ENCODE results near the gene GRIP1. TPM values are rescaled to one million over a fixed set of nuclear protein-coding genes. Genes with fewer than 3 reads are reported as not detected.

GRIP1 gene
- polyA plus RNA-seq, 4 donors, result 20.0 to 31.7 (median 21.5) TPM

DNA sequence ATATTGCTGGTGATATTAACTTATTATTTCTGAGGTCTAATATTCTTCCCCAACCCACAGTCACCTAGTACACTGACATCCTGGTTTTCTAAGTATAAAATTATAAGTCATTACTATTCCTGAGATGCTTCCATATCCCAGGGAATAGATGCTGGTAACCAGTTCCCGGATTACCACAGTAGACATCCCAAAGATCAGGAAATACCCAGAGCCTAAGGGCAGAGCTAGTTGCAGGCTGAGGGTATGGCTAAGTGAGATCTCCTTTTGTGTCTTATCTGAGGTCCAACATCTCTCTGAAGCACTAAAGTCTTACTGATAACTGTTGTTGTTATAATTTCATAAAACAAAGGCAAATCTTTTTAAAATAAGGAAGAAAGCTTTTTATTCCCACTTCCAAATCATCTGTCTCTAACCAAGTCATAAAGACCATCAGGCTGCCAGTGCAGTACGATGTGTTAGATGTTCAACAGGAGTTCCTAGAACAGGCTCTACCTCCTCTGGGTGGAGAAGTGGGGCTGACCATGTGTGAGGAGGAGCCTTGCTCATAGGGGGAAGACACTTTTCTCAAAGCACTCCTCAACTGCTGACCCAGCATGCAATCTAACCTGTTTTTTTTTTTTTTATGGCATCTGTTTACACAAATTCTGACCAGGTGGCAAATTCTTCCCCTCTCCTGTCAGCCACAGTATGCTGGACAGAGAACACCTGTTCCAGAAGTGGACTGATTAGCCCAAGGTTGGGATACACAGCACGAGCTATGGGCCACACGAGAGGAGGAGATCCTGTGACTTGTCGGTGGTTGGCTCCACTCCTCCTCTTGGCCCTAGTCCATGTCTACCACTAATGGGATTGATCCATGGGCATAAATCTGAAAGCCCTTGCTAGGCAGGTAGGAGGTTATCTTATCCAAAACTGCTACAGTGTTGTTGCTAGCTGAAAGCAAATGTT lies 16.1 kb upstream of the GRIP1 start:
- no peak for DNase-seq (ENCODE audit: low read depth in 4 of 4, low spot score in 3 of 4)

DNA sequence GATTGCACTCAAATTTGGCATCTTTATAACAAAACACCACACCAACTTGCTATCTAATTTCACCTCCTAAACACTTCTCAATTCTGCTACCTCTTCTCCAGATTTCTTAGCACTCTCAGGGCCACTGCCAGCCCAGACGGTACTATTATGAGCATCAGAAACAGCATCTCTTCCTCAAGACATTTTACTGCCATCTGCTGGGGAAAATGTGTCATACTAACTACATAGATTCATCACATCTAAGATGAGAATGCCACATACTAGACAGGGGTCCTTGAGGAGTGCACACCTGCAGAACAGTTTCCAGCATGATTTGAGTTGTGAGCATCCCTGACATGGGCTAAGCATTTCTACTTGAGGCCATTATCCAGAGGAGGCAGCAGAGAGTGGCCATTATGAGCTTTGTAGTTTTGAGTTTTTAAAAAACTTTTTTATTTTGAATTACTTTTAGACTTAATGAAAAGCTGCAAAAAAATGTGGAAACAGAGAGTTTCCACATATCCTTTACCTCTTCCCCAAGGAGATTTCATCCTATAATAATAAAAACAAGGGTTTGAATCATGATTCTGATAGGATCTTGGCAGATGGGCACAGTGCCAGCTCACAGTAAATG lies 15.1 kb upstream of the GRIP1 start:
- peak; percentile 33 to 48 (median 42) for DNase-seq (ENCODE audit: low read depth in 4 of 4, low spot score in 3 of 4)

DNA sequence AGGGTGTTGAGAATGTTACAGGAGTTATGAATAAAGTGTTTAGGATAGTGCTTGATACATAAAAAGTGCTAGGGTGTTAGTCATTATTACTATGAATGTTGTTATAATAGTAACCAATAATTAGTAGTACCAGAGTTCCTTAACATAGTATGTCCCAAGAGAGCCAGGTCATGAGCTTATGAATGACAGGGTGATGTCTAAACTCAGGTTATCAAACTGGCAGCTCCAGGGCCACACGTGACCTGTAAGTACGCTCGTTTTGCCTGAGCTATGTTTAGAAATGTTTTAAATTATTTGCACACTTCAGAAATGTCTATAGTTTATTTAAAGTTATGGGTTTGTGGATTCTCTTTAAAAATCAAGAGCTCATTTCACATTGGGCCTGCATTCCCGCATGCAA lies 14.1 kb upstream of the GRIP1 start:
- no peak for DNase-seq (ENCODE audit: low read depth in 4 of 4, low spot score in 3 of 4)

DNA sequence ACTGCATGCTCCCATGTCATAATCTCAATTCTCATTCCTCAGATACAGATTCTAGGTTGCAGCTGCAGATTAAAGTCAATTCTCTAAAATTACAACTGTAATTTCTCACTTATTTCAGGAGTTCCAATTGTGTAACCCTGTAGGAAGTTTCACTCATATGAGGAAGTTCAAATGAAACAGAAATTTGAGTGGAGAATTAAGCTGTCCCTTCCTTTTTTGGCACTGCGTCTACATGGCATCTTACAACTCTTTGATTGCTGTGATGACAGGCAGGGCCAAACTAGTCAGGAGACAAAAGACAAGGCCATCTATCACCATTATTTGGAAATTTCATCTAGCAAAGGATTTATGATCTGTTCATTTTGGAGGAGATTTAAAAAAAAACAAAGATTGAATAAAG lies 13.3 kb upstream of the GRIP1 start:
- DNase-seq (ENCODE audit: low read depth in 4 of 4, low spot score in 3 of 4), result no peak

DNA sequence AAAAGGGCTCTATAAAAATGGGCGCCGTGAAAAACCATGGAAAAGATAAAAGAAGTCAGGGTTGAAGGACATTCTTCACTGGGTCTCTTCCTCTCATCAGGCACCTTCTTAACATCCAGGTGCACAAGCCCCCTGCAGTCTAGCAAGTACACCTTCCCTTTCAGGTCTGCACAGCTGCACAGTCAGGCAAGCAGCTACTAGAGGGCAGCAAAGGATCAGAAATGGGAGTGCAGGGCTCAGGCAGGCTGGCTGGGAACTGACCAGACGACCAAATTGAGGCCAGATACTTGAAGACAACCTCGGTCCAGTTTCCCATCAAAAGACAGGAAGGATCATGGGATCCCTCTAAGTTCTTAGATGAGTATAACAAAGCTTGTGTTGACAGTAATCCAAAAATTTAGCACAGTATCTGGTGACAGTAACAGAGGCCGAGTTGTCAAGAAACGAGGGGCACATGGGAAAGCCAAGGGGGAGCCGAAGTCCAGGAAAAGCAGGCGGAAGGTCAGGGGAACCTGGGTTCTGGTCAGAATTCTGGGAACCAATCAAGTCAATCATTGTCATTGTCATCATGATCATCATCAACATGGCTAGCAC lies 10.1 kb upstream of the GRIP1 start:
- DNase-seq (ENCODE audit: low read depth in 4 of 4, low spot score in 3 of 4), result peak; percentile 21 to 42 (median 32)

DNA sequence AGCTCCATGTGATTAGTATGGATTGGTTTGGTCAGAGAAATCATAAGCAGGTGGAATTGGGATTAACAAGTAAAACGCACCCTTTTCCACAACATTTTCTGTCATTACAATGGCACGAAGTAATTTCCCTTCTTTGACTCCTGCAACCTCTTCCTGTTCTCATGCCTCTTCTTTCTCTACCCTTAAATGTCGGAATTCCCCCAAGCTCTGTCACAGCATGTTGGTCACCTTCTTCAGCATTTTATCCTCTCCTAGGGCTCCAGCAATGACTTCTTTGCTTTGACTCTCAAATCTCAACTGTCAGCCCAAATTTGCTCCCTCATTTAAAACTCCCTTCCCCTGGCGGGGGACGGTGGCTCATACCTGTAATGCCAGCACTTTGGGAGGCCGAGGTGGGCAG lies 5.3 kb upstream of the GRIP1 start:
- DNase-seq (ENCODE audit: low read depth in 4 of 4, low spot score in 3 of 4), result no peak

DNA sequence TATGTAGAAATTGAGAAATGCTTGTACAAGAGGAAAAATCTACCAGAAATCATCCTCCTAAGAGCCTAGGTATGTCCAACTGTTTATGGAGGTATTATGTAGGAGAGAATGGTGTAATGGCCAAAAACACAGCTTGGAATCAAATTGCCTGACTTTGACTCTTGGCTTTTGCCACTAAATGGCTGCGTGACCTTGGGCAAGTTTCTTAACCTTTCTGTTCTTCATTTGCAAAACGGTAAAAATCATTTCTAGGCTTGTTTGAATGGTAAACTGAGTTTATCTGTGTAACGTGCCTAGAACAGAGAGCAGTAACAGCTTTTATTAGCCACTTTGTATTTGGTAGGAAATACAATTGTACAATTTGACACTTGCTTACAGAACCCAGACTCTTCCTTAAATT lies 4.9 kb upstream of the GRIP1 start:
- DNase-seq (ENCODE audit: low read depth in 4 of 4, low spot score in 3 of 4), result no peak

DNA sequence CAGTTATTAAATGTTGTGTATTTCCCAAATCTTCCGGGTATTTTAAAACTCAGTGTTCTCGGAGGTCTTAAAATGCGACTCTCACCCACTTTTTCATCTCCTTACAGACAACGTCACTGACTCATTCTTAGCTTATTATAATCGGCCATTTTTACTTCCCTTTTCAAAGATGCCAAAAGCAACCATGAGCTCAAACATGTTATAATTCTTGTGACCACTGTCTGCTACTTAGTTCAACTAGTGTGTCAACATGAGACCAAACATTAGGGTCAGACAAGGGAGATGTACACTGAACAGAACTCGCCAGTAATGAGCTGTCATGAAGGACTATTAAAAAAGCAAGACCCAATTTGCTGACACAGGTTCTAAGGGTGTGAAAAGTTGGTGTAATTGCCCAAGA lies 4.2 kb upstream of the GRIP1 start:
- DNase-seq (ENCODE audit: low read depth in 4 of 4, low spot score in 3 of 4), result no peak

DNA sequence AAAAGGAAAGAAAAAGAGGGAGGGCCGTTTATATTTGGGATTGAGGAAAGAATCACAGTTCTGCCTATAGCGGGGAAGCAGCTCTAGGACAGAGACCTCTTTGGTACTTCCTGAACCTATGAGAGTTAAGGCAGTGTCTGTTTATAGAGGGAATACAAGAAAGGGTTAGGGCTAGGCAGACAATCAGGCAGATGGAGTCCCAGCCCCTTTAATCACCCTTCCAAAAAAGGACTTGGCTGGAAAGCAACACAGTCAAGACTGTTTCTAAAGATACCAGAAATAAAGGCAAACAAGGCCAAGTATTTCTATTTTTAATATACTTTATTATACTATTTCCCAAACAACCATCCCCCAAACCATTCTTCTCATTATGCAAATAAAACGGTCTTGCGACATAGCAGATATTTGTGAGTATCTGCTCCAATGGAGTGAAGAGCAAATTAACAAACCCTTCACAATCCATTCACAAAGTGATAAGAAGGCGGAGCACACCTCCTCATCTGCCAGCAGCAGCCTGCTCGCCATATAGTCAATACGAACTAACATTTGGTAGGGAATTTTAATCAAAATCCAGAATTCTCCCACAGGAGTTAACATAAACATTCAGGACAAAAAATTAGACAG lies 697 bp upstream of the GRIP1 start:
- DNase-seq (ENCODE audit: low read depth in 4 of 4, low spot score in 3 of 4), result no peak

DNA sequence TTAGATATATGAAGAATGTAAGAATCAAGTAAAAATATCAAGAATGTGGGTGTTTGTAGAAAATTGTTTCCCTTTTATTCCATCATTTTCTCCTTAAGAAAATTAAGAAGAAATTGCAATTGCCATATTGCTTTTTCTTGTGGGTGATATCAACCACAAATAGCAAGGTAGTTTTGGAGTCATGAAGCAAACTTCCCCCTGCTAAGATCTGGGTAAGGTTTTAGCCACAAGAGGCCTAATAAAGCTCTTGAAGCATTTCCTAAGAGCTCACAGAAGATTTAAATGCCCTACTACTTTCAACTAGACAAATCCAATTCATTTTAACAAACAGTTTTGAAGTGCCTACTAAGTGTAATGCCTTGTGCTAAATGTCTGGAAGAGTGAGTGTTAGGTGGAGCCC lies 2.6 kb downstream of the GRIP1 start:
- DNase-seq (ENCODE audit: low read depth in 4 of 4, low spot score in 3 of 4), result no peak

DNA sequence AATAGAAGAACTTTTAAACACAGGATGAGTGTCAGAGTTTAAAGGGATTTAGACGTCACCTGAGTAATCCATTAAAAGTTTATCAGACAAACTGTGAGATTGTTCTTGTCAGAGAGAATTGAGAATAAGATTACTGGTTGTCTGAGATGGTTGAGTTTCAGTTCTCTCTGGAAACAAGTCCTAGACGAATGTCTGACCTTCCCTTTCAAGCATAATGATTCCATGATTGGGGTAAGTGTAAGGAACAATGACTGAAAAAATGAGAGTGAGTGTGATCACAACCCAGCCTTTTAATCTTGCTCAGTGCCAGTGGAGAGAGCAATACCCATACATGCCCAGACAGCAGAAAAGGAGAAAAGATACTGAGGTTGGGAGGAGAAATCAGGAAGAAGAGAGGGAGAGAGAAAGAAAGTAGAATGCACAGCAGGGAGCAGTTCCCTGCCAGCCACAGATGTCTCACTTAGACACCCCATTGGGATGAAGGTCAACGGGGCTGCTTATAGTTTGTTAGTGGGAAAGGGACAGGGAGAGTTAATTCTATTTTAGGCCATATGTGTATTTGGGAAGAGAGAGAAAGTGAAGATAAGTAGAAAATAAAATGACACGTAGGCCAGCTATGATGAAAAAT lies 4.3 kb downstream of the GRIP1 start:
- DNase-seq (ENCODE audit: low read depth in 4 of 4, low spot score in 3 of 4), result no peak

DNA sequence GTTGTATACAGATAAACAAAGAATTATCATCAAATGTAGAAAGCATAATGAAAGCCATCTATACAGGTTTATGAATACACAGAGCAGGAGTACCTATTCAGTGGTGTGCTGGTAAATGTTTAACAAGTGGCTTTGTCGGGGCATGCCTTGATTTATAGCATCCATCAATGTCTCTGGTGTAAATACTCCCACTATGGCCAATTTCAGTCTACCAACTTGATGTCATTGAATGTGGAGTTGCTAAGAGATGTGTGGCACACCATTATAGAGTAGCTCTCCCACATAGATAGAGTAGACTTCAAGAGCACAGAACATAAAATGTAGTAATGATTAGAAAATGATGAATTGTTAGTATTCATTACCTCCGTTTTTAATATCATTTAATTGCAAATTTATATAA lies 9.3 kb downstream of the GRIP1 start:
- DNase-seq (ENCODE audit: low read depth in 4 of 4, low spot score in 3 of 4), result no peak

DNA sequence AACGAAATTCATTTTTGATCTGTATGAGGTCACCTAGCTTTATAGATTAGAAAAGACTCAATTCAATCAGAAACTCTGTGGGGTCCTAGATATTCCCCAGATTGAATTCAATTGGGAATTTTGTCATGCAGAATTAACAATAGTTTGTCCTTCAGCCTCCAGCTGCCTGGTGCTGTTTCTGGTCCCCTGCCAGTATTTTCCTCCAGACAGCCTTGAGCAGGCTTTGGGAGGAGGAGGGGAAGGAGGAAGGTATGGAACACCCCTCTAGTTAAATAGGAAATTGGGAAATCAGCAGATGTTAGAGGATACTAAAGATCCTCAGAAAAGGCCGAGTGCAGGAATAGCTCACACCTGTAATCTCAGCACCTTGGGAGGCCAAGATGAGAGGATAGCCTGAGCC lies 10.6 kb downstream of the GRIP1 start:
- DNase-seq (ENCODE audit: low read depth in 4 of 4, low spot score in 3 of 4), result no peak

DNA sequence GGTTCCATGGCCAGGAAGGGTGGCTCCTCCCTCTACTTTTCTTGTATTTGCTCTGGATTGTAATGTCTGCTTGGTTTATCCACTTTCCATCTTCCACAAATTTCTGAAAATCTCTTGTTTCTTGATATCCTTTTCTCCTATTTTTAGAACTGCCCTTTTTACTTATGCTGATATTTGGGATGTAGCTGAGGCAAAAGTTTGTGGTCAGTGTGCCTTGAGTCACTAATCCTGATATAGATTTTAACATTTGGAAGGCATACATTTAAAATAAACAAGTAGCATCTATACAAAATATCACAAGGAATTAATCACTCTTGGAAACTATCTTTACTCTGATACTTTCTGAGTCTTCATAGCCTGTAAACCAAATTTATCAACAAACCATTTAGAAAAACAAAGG lies 11.0 kb downstream of the GRIP1 start:
- DNase-seq (ENCODE audit: low read depth in 4 of 4, low spot score in 3 of 4), result no peak

DNA sequence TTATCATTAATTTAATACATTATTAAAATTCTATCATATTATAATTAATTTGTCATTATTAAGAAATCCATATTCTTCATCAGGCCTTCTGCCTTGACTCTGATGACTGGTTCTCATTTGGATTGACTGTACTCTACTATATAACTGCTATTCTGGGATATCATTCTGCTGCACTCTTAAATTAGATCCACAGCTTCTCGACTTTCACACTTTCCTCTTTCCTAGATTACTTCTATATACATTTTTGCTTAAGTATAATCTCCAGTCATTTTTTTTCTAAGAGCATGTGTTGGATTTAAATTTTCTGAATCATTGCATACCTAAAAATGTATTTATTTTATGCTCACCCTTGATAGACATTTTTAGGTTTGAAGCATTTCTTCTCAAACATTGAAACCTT lies 12.4 kb downstream of the GRIP1 start:
- no peak for DNase-seq (ENCODE audit: low read depth in 4 of 4, low spot score in 3 of 4)

DNA sequence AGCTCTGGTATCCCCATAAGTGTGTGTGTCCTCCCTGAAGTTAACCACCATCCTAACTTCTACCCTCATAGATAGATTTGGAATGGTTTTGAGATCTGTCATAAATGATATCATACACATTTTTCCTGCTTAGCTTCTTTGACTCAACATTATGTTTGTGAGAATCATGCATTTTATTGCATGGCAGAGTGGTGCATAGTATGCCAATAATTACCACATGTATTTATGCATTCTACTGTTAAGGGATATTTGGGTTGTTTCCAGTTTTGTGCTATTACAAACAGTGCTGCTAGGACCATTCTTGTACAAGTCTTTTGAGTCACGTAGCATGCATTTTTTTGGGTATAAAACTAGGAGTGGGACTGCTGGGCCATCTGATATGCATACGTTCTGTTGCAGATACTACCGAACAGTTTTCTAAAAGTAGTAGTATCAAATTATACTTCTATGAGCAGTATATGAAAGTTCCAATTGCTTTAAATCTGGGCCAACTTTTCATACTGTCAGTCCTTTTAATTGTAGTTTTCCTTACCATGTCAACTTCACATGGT lies 13.4 kb downstream of the GRIP1 start:
- no peak for DNase-seq (ENCODE audit: low read depth in 4 of 4, low spot score in 3 of 4)

DNA sequence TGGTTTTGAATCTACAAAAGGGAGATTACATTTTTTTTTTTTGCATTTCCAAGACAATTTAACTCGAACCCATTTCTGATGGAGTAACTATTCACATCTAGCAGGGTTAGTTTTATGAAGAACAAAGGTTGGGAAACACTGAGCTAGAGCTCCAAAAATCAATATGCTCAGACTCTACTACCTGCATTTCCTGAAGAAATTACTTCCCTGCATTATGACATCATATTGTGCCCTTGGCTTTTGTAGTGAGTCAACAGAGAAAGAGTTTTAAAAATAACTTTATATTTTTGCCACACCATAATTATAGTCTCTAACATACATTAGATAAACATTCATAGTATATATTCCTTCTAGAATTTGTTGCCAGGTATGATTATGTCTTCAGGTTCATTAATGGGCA lies 14.8 kb downstream of the GRIP1 start:
- no peak for DNase-seq (ENCODE audit: low read depth in 4 of 4, low spot score in 3 of 4)

DNA sequence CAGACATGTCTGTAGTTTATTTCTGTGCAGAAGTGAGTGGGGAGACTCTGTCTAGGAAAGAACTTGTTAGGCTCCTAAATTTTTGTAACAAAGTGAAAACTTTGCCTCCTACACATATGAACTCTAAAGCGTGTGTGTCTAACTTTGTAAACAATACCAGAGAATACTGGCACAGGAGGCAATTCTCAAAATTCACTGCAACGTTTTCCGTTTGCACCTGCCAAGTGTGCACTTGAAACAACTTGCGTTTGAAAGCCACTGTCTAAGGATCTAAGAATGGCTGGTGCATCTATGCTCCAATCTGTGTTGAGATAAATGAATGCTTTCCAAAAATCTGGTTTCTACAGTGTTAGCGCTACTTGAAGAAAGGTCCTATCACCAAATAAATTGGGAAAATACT lies 15.3 kb downstream of the GRIP1 start:
- no peak for DNase-seq (ENCODE audit: low read depth in 4 of 4, low spot score in 3 of 4)

DNA sequence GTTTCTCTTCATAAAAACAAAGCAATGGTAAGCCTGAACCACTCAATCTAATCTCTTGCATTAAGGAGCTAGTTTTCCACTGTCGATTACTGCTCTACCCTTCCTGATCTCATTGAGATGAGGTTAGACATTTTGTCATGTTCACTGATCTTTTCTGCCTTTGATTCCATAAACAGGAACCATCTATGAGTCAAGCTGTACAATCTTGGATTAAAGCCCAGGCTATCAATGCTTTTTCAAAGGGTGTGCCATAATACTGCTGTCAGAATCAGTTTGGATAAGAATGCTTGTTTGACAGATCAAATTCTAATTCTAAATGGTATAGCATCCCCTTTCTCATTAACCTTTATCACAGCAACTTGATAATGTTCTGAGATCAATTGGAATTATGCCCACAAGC lies 16.1 kb downstream of the GRIP1 start:
- no peak for DNase-seq (ENCODE audit: low read depth in 4 of 4, low spot score in 3 of 4)

DNA sequence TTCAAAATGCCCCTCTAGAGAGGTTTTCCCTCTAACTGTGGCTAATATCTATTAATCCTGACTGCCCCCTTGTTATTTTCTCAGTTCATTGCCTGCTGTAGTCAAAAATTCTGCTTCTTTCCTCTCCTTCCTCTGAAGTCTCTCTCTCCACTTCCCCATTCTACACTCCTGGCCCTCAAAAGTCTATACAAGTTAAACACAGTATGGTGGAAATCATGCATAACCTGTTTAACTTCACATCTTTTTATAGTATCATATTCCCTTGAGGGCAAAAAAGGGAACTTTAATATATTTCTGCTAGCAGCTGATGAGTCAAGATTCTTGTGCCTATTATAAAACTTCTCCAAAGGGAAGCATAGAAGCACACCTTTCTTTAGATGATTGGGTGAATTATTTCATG lies 16.7 kb downstream of the GRIP1 start:
- DNase-seq (ENCODE audit: low read depth in 4 of 4, low spot score in 3 of 4), result no peak

DNA sequence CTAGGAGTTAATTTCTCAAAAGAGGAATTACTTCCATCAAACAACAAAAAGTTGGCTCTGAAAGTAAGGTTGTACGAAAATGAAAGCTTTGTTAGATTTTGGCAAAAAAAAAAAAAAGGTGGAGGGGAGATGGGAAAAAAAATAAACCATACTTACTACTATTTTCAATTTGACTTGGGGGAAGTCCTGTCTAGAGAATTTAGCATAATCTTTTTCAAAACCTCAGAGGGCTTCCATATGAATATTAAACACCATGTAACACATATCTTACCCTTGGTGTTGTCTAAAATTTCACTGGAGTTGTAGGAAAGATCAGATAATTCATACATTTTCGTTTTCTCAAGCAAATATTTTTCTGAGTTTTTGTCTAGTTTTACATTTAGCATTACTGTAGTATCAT lies 17.5 kb downstream of the GRIP1 start:
- DNase-seq (ENCODE audit: low read depth in 4 of 4, low spot score in 3 of 4), result no peak
